Stimulated activated CD8-positive, alpha-beta memory T cell treated with anti-CD3 and anti-CD28 coated beads, Interleukin-4, amount 100 ng/mL, for 1 hour (primary cell): Measurements from ENCODE around the gene TBRG4.
"Not testable (repeated sequence)": the region's sequence is repeated elsewhere in the genome, so short reads cannot be mapped to it uniquely, and the experiment has no call there.

ENCODE experiments used
- DNase-seq, 2 donors: peaks; one replicate each; pipeline ENCODE4 v3.0.0-alpha.2; 2020; ENCODE audit warnings: low read depth in 2 of 2, low spot score in 1 of 2

The TBRG4 gene

GRCh38 chr7:45118292-45118691 is 6.8 kb upstream of the TBRG4 start:
- DNase-seq, result no peak

- no peak for DNase-seq
These were observed 6.1 kb upstream of the TBRG4 start for GRCh38 chr7:45117582-45117981.

DNA sequence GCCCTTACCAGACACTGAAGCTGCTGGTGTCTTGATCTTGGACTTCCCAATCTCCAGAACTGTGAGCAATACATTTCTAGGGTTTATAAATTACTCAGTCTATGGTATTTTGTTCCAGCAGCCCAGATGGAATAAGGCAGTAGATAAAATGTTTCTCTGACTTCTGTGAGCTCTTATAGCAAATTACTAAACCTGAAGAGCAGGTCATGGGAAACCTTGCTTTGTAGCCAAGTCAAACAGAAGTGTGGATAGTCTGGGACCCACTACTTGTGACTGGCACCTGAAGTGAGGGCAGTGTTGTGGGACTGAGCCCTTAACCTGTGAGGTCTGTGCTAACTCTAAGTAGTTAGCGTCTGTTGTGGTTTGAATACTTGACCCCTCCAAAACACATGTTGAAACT is 4.6 kb upstream of the TBRG4 start:
- DNase-seq, result no peak

DNA sequence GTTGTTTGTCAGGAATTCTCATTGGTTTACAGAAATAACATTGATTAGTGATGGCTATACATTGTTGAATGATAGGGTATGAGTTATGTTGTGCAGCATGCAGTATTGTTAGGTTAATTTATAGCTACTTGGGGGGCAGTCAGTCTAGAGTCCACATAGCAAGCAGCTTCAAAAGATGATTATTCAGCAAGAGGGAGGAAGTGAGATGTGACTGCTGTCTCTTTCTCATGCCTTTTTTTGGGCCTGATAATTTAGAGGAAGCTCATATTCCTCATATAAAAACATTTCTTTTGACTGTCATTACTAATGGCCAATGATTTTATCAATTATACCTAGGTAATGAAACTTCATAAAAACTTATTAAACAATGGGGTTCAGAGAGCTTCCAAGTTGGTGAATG is 3.4 kb upstream of the TBRG4 start:
- DNase-seq, result no peak

- DNase-seq, result not testable (repeated sequence)
These were observed 2.8 kb upstream of the TBRG4 start for GRCh38 chr7:45114257-45114656.

GRCh38 chr7:45112648-45113047 is 1.2 kb upstream of the TBRG4 start:
- DNase-seq, result no peak

- DNase-seq, result no peak
These were observed 2.6 kb downstream of the TBRG4 start for GRCh38 chr7:45108863-45109262.

DNA sequence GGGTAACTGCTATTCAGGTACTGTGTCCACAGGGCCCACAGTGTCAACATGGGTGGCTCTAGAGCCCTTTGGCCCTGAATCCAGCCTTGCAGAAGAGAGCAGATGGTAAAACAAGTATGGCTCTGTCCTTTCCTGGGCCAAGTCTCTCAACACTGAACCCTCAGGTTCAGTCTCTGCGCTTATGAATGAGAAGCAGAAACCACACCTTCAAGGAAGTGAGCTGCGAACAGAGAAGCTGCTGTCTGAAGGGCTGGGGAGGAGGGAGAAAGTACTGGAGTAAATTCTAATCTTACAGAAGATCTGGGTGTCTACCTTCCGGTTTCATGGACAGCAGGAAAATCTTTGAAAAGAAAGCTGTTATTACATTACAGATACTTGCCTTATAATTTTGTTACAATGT is 4.1 kb downstream of the TBRG4 start:
- no peak for DNase-seq

GRCh38 chr7:45106820-45107219 is 4.7 kb downstream of the TBRG4 start:
- DNase-seq, result no peak

- DNase-seq, result no peak
These were observed 5.8 kb downstream of the TBRG4 start for GRCh38 chr7:45105588-45106188.

GRCh38 chr7:45104844-45105587 is 6.5 kb downstream of the TBRG4 start:
- DNase-seq, result no peak

DNA sequence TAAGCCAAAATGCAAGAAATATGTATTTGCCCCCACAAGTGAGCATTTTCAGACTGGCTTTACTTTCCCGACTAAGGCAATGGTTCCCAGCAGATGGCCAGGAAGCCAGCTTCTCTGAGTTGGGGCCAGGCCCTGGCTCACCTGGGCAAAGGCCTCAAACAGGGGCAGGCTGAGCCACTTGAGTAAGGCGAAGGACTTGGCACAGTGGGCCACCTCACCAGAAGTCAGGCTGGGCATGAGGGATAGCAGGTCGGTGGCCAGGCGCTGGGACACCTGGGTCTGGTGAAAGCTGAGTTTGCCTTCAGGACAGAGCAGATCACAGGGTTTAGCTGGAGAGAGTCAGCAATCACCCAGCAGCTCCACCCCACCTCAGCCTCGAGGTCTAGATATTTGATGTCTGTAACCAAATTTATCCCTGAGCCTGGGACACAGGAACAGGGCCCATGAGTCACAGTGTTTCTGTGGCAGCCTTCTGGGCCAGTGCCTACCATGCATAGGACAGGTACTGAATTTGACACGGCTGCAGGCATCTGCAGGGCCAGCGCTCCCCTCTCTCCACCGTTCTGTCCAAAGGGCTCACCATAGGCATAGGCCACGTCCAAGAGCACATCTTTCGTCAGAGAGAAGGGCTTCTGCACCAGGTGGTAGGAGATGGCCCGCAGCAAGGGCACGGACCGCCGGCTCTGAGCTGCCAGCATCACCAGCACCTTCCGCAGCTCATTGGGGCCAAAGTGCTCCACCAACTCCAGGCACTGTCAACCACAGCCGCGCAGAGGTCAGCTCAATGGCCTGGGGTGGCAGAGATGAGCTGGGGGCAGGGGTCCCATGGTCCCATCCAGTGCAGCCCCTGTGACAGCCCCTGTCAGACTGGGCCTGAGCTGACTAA is 7.3 kb downstream of the TBRG4 start:
- DNase-seq, result no peak

- no peak for DNase-seq
These were observed 8.4 kb downstream of the TBRG4 start for GRCh38 chr7:45102785-45103712.

GRCh38 chr7:45101748-45102147 is 9.7 kb downstream of the TBRG4 start:
- no peak for DNase-seq

DNA sequence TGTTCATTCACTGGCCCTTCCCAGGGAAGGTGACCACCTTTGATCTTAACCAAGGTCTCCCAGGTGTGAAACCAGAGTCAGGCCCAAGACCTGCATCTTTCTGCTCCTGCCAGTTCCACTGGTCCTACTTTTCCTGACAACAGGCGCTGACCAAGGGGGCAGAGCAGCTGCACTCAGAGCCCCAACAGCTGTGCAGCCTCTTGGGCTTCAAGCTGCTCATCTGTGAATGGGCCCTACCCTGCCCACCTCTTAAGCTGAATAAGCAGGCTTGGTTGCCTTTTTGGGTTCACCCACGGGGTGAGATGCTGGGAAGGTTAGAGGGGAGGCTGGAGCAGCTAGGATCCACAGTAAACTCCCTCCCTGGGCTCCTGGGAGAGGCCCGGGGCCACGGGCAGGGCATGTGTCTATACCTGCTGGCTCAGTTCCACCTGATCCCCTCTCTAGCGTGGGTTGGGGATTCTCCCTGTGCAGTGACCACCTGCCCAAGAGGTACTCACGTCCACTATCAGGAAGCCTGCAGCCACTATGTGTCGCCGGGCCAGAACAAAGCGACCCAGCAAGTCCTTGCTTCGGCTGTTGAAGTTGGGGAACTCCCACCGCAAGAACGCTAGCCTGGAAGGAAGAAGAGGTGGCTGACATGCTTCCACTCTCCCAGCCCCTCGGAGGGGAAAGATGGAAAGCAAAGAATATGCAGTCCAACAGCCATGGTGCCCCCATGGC is 10.6 kb downstream of the TBRG4 start:
- DNase-seq, result no peak

DNA sequence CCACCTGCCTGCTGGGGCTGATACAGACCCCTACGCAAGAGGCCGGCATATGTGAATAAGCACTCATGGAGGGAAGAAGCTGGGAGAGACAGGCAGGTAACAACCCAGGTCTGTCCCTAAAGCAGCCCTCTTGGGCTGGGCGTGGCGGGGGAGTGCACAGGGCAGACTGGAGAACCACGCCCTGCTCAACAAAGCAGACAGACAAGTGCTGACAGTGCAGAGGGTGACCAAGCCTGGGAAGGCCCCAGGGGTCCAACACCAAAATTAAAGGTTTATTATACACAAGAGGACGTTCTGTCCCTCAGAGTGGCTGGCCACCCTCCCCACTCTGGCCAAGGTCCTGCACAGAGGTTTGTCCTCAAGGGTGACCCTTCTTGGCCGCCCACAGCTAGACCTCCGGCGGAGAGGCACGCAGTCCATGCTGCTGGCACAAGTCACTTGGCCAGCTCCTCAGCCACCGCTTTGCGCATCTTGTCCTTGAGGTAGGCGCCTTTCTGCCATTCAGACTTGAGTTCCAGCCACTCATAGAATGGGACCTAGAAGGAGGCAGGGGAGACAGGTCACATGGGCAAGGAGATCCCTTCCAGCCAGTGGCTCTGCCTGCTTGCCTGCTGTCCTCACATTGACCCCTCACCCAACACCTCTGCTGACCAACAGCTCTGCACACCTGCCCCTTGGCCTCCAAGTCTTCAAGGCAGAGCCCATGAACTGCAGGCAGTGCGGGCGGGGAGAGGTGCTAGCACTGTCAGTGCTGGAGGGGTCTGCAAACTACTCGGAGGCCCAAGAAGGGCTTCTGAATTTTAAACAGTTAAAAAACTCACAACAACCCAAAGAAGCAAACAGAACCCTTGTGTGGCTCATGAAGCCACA is 11.4 kb downstream of the TBRG4 start:
- DNase-seq, result no peak

DNA sequence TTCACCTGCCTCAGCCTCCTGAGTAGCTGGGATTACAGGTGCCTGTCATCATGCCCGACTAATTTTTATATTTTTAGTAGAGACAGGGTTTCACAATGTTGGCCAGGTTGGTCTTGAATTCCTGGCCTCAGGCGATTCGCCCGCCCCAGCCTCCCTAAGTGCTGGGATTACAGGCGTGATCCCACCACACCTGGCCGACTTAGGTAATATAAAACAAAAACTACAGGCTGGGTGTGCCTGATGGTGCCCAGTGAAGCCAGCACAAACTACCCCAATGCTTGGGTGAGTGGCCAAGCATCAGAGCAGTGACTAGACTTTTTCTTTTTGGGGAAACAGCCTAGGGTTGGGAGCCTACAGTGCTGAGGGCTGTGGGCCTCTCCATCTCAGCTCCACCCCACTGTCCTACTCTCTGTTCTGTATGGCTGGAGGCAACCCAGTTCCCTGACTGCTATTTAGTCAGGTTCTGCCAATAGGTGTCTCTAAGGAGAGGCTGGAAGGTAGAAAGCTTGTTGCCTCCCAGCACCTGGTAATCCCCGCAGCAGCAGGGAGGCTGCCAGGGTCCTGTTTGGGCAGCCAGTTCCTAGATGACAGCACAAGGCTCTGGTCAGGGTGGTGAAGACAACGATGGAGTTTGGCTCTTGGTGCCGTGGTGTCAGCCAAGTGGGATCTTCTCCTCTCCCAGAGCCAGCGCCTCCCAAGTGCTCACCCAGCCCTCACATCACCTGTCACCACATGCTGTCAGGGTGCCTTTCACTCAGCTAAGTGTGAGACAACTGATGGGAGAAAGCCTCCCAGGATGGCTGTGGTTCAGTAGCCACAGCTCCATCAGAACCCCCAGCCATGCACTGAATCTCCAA is 12.3 kb downstream of the TBRG4 start:
- DNase-seq, result no peak

DNA sequence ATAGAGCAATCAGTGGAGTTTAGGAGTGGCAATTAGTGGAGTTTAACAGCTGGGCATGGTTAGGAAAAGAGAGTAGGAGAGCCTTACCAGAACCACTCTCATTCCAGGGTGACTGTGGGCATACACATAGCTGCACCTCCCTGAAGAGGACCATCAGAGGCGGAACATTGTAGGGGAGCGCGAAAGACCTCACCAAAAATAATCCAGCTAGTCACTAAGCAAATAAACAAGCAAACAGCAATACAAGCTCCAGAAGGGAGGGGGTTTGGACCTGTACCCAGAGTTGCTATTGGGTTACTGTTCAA is 18.6 kb downstream of the TBRG4 start:
- DNase-seq, result no peak
